ENCODE results near the gene FLOT1. TPM values are rescaled to one million over a fixed set of nuclear protein-coding genes. Genes with fewer than 3 reads are reported as not detected.

Gene FLOT1
- total RNA-seq, 1 donor from 2014 or later: 77.6 TPM

- no peaks in the 10 kb centered on the region for H3K27me3 ChIP-seq (ENCODE audit: insufficient read depth, low read length)
- H3K36me3 ChIP-seq (ENCODE audit: insufficient read depth, low read length): no peaks in the 10 kb centered on the region
- TF ChIP-seq EZH2 (IDR thresholded peaks at IDR 0.05; ENCODE audit: insufficient read depth, low read length) (no peak), CTCF (IDR thresholded peaks at IDR 0.05; ENCODE audit: insufficient read depth, low read depth, low read length) (peak; percentile 22)
- no peaks in the 10 kb centered on the region for H4K20me1 ChIP-seq (ENCODE audit: insufficient read depth, low read length)
- DNase-seq (ENCODE audit: low read depth) (peak; percentile 87), FAIRE-seq (no peak)
- Mint-ChIP-seq H3K4me1 (ENCODE audit: low read depth, unreplicated experiment) (peaks cover 63% of the 10 kb centered on the region), H3K9me3 (ENCODE audit: unreplicated experiment) (no peaks in the 10 kb centered on the region), H3K27me3 (ENCODE audit: low read depth, unreplicated experiment) (no peaks in the 10 kb centered on the region), H3K36me3 (ENCODE audit: low read depth, unreplicated experiment) (no peaks in the 10 kb centered on the region), H3K27ac (ENCODE audit: unreplicated experiment) (peak overlapping the region; percentile 91), H3K4me3 (ENCODE audit: unreplicated experiment) (no peak overlapping the region)
- H3K4me3 ChIP-seq (ENCODE audit: insufficient read depth, low read depth, low read length): no peak overlapping the region
- H3K4me2 ChIP-seq (ENCODE audit: low read length): peak overlapping the region; percentile 57
- H3K79me2 ChIP-seq (ENCODE audit: insufficient read depth, low read length): no peaks in the 10 kb centered on the region
- no peaks in the 10 kb centered on the region for H3K9me3 ChIP-seq (ENCODE audit: insufficient read depth, low read depth, low read length)
- H3K9ac ChIP-seq (ENCODE audit: low read length): peak overlapping the region; percentile 74
- H2AFZ ChIP-seq (ENCODE audit: low read depth, low read length): no peak overlapping the region
- peak overlapping the region; percentile 92 for H3K27ac ChIP-seq (ENCODE audit: low read depth, low read length)
- H3K4me1 ChIP-seq (ENCODE audit: insufficient read depth, low read length): peaks cover 35% of the 10 kb centered on the region
Measured at GRCh38 chr6:30763618-30764489, 21.4 kb upstream of the FLOT1 start.

GRCh38 chr6:30763155-30763617, 20.7 kb upstream of the FLOT1 start:
- no peak for FAIRE-seq
- no peaks in the 10 kb centered on the region for H3K27me3 Mint-ChIP-seq (ENCODE audit: low read depth, unreplicated experiment)

More at GRCh38 chr6:30763155-30763617, 20.7 kb upstream of the FLOT1 start:
- H3K79me2 ChIP-seq (ENCODE audit: insufficient read depth, low read length): no peaks in the 10 kb centered on the region
- no peaks in the 10 kb centered on the region for H3K36me3 ChIP-seq (ENCODE audit: insufficient read depth, low read length)
- Mint-ChIP-seq H3K36me3 (ENCODE audit: low read depth, unreplicated experiment) (no peaks in the 10 kb centered on the region), H3K27ac (ENCODE audit: unreplicated experiment) (peak overlapping the region; percentile 91), H3K9me3 (ENCODE audit: unreplicated experiment) (no peaks in the 10 kb centered on the region), H3K4me1 (ENCODE audit: low read depth, unreplicated experiment) (peaks cover 60% of the 10 kb centered on the region), H3K4me3 (ENCODE audit: unreplicated experiment) (no peak overlapping the region)
- peak overlapping the region; percentile 57 for H3K4me2 ChIP-seq (ENCODE audit: low read length)
- TF ChIP-seq EZH2 (IDR thresholded peaks at IDR 0.05; ENCODE audit: insufficient read depth, low read length) (no peak), CTCF (IDR thresholded peaks at IDR 0.05; ENCODE audit: insufficient read depth, low read depth, low read length) (no peak)
- peak overlapping the region; percentile 92 for H3K27ac ChIP-seq (ENCODE audit: low read depth, low read length)
- no peaks in the 10 kb centered on the region for H3K27me3 ChIP-seq (ENCODE audit: insufficient read depth, low read length)
- H4K20me1 ChIP-seq (ENCODE audit: insufficient read depth, low read length): no peaks in the 10 kb centered on the region
- H3K9ac ChIP-seq (ENCODE audit: low read length): peak overlapping the region; percentile 74
- no peaks in the 10 kb centered on the region for H3K9me3 ChIP-seq (ENCODE audit: insufficient read depth, low read depth, low read length)
- no peak overlapping the region for H2AFZ ChIP-seq (ENCODE audit: low read depth, low read length)
- no peak for DNase-seq (ENCODE audit: low read depth)
- no peak overlapping the region for H3K4me3 ChIP-seq (ENCODE audit: insufficient read depth, low read depth, low read length)
- peaks cover 32% of the 10 kb centered on the region for H3K4me1 ChIP-seq (ENCODE audit: insufficient read depth, low read length)
